ENCODE data around the gene PUM2.

- TF ChIP-seq CTCF (optimal IDR thresholded peaks at IDR 0.05 in 1 of 3, IDR thresholded peaks at IDR 0.05 in 1 of 3, conservative IDR thresholded peaks at IDR 0.05 in 1 of 3; ENCODE audit: extremely low read depth in 1 of 3, insufficient read depth in 2 of 3, low read length in 3 of 3) (no peak), EZH2 (IDR thresholded peaks at IDR 0.05; ENCODE audit: low read length) (no peak)
Measured at GRCh38 chr2:20314562-20315501, 35.8 kb downstream of the PUM2 start.
